Ectodermal cell (in vitro differentiated cells): Measurements from ENCODE around the gene L1CAM.

Experiments
- H3K27ac ChIP-seq: 2 replicates; pipeline ENCODE4 v1.7.0; 2013; ENCODE audit warnings: mild to moderate bottlenecking, low read depth, low read length; ENCODE audit not compliant: insufficient read depth, poor library complexity, severe bottlenecking
- H3K27me3 ChIP-seq: 2 replicates; pipeline ENCODE4 v1.7.0; 2013; ENCODE audit warnings: mild to moderate bottlenecking, low read length; ENCODE audit not compliant: insufficient read depth, control insufficient read depth, poor library complexity, severe bottlenecking
- H3K36me3 ChIP-seq: one replicate; pipeline ENCODE4 v1.7.0; 2013; ENCODE audit warnings: low read length; ENCODE audit not compliant: control insufficient read depth, insufficient read depth
- H3K4me1 ChIP-seq: one replicate; pipeline ENCODE4 v1.7.0; 2013; ENCODE audit warnings: low read length; ENCODE audit not compliant: control insufficient read depth, insufficient read depth
- H3K4me3 ChIP-seq: 2 replicates; pipeline ENCODE4 v1.7.0; 2013; ENCODE audit warnings: low read depth, low read length, control low read depth; ENCODE audit not compliant: insufficient read depth
- H3K9me3 ChIP-seq: 2 replicates; pipeline ENCODE4 v1.7.0; 2013; ENCODE audit warnings: mild to moderate bottlenecking, low read length, moderate library complexity; ENCODE audit not compliant: control insufficient read depth
- WGBS, 2 experiments: methylation state at CpG; one replicate each; pipeline ENCODE4 v1.1.7; 2013; ENCODE audit warnings: missing lambda C conversion rate in 2 of 2; 5-methylcytosine and 5-hydroxymethylcytosine counted together

Gene L1CAM

DNA sequence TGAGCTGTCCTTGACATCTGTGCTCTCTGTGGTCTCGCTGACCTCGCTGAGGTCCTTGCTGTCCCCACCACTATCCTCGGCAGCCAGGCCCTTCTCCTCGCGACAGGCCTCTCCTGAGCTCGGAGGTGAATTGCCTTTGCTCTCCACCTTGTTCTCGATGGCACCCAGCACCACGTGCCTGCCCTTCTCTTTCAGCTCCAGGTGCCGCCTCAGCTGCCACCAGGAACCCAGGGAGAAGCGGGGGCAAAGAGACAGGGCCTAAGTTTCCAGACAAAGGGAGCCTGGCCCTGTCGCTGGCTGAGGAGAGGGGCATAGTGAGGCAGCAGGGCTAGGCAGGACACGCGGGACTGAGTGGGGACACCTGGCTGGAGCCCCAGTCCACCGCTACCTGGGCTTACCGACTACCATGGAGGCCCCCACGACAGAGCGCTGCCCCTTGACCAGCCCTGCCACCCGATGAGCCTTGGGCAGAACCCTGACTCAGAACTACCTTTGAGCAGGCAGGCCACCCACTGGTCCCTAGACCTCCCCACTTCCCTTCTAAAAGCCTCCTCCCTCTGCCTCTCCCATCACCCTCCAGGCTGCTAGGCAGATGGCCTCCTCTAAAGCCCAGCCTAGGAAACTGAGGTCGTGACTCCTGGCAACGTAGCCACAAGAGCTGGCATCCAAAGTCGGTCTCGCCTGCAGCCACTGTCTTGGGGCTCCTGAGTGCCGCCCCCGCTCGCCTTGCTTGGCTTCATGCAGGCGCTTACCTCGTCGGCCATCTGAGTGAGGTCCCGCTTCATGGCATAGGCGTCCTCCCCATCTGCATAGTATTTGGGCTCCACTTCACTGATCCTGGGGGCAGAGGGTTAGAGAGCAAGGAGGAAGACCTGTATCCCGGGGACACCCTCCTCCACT lies 44.3 kb upstream of the L1CAM start:
- Histone ChIP-seq H3K27me3 (peaks cover 6% of the 10 kb centered on the region), H3K4me3 (no peak overlapping the region), H3K4me1 (peaks cover 18% of the 10 kb centered on the region), H3K9me3 (no peaks in the 10 kb centered on the region), H3K27ac (no peak overlapping the region), H3K36me3 (no peaks in the 10 kb centered on the region)
- 95 to 96% methylated on average over 31 of the region's 31 CpGs for WGBS, 2 experiments

DNA sequence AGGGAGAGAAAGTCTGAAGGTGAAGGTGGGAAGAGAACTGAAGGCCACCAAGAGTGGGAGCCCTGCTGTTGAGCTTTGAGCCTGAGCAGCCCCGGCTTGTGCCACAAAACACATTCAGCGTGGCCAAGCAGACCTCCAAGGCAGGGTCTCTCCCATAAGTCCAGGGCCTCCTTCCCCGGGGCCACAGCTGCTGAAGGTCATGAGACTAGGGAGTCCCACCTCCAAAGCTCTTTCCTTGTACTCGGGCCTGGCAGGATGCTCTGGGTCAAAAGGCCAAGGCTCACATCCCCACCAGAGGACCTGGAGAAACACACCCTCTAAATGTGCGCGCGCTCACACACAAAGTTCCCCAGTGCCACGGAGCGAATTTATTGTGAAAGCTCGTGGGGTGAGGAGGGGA lies 43.6 kb upstream of the L1CAM start:
- H3K36me3 ChIP-seq = no peaks in the 10 kb centered on the region
- no peak overlapping the region for H3K27ac ChIP-seq
- 97 to 98% methylated on average over 10 of the region's 10 CpGs for WGBS, 2 experiments
- H3K9me3 ChIP-seq = no peaks in the 10 kb centered on the region
- H3K4me1 ChIP-seq = peaks cover 18% of the 10 kb centered on the region
- H3K27me3 ChIP-seq = peaks cover 8% of the 10 kb centered on the region
- H3K4me3 ChIP-seq = no peak overlapping the region

DNA sequence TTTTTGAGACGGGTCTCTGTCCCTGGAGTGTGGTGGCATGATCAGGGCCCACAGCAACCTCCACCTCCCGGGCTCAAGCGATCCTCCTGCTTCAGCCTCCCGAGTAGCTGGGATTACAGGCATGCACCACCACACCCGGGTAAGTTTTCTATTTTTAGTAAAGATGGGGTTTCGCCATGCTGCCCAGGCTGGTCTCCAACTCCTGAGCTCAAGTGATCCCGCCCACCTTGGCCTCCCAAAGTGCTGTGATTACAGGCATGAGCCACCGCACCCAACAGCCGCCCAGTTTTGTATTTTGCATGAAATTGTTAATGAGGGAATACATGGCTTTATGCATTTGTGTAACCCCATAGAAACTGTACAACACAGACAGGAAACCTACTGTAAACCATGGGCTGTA lies 42.9 kb upstream of the L1CAM start:
- no peak overlapping the region for H3K27ac ChIP-seq
- H3K4me1 ChIP-seq = peaks cover 15% of the 10 kb centered on the region
- WGBS, 2 experiments = 78 to 87% methylated on average over 5 to 9 of the region's 9 CpGs
- no peaks in the 10 kb centered on the region for H3K9me3 ChIP-seq
- H3K27me3 ChIP-seq = peaks cover 8% of the 10 kb centered on the region
- H3K4me3 ChIP-seq = no peak overlapping the region
- H3K36me3 ChIP-seq = no peaks in the 10 kb centered on the region

DNA sequence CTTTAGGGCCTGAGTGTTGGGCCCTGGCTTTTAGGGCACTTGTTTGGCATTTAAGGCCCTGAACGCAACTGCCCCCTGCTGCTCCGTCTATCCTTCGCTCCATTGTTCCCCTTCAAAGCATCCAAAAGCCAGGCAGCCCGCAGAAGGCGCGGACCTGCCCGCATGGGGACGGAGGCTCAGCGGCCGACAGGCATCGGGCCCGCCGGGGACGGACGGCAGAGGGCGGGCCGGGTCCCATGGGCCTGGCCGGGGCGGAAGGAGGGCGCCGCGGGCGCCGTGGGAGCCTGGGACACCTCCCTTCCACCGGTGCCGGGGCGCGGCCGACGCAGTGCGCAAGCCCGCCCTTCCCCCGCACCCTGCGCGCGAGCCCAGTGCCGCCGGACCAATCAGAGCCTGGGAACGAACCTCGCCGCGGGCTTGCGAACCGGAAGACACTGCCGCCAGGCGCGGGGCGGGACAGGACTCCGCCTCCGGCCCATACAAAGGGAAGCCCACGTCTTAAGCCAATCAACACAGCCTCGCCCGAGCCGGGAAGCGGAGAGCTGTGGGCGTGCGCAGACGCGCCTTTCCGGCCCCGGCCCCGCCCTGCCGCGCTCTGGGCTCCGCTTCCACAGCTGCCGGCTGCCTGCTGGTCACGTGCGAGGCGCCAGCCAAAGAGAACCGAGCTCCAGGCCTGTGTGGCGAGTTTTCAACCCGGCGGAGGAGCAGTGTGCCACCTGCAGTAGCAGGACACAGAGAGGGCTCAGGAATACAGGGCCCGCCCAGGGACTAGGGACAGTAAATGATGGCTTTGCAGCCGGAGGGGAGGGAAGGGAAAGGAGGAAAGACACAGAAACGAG lies 42.2 kb upstream of the L1CAM start:
- Histone ChIP-seq H3K9me3 (no peaks in the 10 kb centered on the region), H3K4me1 (peaks cover 11% of the 10 kb centered on the region), H3K36me3 (no peaks in the 10 kb centered on the region), H3K4me3 (peak overlapping the region; percentile 47), H3K27me3 (peaks cover 8% of the 10 kb centered on the region), H3K27ac (peak overlapping the region; percentile 93)
- 0% methylated on average over 75 to 76 of the region's 76 CpGs for WGBS, 2 experiments

DNA sequence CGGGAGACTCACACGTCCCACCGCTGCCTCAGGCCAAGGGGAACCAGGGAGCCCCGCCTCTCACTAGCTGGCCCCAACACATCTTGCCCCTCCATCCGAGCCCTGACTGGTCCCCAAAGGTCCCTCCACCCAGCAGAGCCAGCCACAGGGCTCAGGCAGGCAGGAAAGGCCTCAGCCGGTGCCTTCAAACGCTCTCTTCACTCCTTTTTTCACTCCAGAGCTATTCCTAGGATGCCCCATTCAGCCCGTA lies 41.6 kb upstream of the L1CAM start:
- Histone ChIP-seq H3K36me3 (no peaks in the 10 kb centered on the region), H3K4me1 (peaks cover 11% of the 10 kb centered on the region), H3K27ac (peak overlapping the region; percentile 93), H3K27me3 (peaks cover 8% of the 10 kb centered on the region), H3K4me3 (peak overlapping the region; percentile 47), H3K9me3 (no peaks in the 10 kb centered on the region)
- WGBS, 2 experiments = 1 to 5% methylated on average over 8 of the region's 8 CpGs

DNA sequence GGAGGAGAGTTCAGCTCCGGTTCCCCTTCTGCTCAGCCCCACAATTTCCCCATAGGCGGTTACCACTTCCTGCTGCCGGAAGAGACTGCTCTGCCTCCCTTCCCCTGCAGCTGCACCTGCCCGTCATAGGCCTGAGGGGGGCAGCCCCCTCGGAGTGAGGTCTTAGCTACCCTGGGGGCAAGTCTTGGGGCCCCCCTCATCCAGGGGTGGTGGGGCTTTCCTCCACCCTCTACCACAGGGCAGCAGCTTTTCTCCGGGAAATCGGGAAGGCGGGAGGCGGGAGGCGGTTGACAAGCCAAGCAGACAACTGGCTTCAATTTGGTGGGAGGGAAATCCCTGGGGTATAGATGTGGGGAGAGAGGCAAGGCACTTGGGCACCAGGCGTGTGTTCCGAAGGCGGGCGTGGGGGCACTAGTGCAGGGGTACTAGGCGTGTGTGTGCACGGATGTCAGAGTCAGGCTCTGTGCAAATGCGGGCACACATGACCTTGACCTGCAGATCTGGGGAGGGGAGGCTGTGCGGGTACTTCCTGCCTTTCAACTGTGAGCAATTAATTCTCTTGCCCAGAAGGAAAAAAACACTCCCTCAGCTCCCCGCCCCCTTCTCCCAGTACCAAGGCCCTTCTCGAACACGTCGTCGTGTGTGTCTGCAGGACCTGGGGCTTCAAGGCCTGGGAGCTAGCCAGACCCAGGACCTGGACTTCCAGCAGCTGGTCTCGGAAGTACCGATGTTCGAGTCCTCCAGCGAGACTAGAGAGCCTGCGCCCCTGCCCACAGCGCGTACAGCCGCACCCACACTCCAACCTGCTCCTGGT lies 41.1 kb upstream of the L1CAM start:
- peak overlapping the region; percentile 47 for H3K4me3 ChIP-seq
- H3K36me3 ChIP-seq = no peaks in the 10 kb centered on the region
- H3K27ac ChIP-seq = peak overlapping the region; percentile 93
- WGBS, 2 experiments = 21 to 26% methylated on average over 31 of the region's 31 CpGs
- no peaks in the 10 kb centered on the region for H3K9me3 ChIP-seq
- H3K4me1 ChIP-seq = peaks cover 11% of the 10 kb centered on the region
- H3K27me3 ChIP-seq = peaks cover 8% of the 10 kb centered on the region

DNA sequence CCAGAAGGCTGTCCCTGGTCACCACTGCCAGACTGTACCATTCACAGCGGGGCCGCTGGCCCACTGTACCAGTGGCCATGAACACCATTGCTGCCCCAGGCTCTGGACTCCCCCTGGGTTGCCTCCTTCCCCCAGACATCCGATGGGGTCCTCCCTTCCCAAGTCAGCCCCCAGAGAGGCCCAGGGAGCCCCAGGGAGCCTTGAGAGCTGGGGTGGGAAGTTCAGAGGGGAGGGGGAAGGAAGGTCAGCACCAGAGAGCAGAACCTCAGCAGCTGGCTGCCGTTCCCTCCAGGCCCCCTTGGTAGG lies 40.5 kb upstream of the L1CAM start:
- peaks cover 8% of the 10 kb centered on the region for H3K27me3 ChIP-seq
- no peak overlapping the region for H3K27ac ChIP-seq
- H3K9me3 ChIP-seq = no peaks in the 10 kb centered on the region
- WGBS, 2 experiments = 13 to 17% methylated on average over 2 to 4 of the region's 4 CpGs
- H3K4me3 ChIP-seq = peak overlapping the region; percentile 26
- H3K4me1 ChIP-seq = peaks cover 11% of the 10 kb centered on the region
- H3K36me3 ChIP-seq = no peaks in the 10 kb centered on the region

DNA sequence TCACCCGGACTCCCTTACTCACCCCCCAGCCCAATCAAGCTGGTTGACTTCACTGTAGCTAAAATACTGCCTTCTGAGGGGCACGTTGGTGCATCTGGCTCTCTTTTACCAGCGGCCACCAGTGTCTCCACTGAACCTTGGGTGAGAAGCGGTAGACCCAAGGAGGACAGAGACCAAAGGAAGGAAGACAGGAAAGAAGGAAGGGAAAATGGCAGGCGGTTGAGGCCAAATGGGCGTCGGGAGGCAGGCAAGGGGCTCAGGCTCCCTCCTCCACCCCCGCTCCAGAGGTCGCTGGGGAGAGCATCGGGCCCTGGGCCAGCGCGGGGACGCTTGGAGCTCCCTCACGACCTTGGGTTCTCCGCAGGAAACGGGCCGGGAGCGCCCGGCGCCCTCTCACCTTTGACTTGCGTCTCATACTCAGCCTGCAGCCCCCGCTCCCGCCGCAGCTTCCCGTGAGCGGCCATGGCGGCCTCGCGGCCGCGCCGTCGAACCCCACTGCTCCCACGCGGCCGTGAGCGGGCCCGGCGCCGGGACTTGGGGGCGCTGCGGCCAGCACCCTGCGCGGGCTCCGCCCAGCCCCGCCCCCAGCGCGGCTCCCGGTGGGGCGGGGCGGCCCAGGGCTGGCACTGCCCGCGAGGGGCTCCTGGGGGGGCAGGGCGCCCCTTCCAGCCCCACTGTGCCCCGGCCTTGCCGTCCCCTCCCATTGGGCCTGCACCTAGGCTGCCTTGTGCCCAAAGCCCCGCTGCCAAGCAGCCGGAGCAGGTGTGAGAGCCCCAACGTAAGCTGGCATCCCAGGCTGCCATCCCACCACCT lies 40.0 kb upstream of the L1CAM start, which contains the start of gene ARHGAP4:
Gene ARHGAP4 (minus strand): TSS at position 526 of the 813 bp plus-strand sequence. CDS start 62 bp downstream, at position 464.
- H3K4me1 ChIP-seq = peaks cover 11% of the 10 kb centered on the region
- H3K36me3 ChIP-seq = no peaks in the 10 kb centered on the region
- H3K9me3 ChIP-seq = no peaks in the 10 kb centered on the region
- peak within 1 kb of the TSS; percentile 47 for H3K4me3 ChIP-seq
- peaks cover 8% of the 10 kb centered on the region for H3K27me3 ChIP-seq
- no peak within 1 kb of the TSS for H3K27ac ChIP-seq
- 5 to 6% methylated on average over 58 to 59 of the region's 59 CpGs for WGBS, 2 experiments

DNA sequence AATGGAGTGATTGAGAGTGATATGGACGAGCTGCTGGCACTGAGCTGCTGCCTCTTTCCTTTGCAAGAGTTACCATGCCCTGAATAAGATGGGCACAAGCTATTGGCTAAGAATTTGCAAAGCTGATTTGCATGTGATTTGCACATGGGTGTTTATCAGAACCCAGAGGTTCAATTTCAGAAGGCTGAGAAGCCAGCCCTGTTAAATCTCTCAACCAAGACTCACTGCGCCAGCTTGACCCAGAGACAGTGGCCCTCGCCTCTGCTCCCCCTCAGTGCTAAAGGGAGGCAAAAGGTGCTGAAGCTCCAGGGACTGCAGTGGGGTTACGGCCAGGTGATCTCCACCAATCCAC lies 39.4 kb upstream of the L1CAM start:
- 84 to 87% methylated on average over 4 of the region's 4 CpGs for WGBS, 2 experiments
- Histone ChIP-seq H3K27ac (no peak overlapping the region), H3K4me3 (peak overlapping the region; percentile 26), H3K9me3 (no peaks in the 10 kb centered on the region), H3K27me3 (peaks cover 8% of the 10 kb centered on the region), H3K4me1 (peaks cover 11% of the 10 kb centered on the region), H3K36me3 (no peaks in the 10 kb centered on the region)
